ENCODE data around the gene KIAA1614.

The KIAA1614 gene

DNA sequence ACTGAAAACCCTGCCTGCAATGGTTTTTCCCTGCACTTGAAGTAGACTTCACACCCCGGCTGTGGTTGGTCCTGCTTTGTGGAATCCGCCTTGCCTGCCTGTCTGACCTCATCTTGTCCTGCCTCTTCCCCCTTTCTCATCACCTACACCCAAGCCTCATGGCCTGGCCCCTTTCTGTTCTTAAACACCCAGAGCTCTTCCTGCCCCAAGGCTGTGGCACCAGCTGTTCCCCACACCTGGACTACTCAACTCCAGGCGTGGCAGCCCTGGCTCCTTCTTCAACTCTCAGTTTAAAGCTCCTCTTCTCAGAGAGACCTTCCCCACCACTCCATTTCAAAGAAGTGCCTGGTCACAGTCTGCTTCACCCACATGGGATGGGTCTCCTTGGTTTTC is 27.0 kb downstream of the KIAA1614 start:
- Histone ChIP-seq H3K27ac (no peak overlapping the region), H3K4me3 (no peak overlapping the region), H3K9me3 (ENCODE audit: low read depth, low read length) (no peaks in the 10 kb centered on the region), H3K9ac (ENCODE audit: insufficient read length) (no peak overlapping the region), H3K36me3 (ENCODE audit: insufficient read depth, low read length) (no peaks in the 10 kb centered on the region)
- DNase-seq (ENCODE audit: low read depth, low spot score), result no peak
- TF ChIP-seq EZH2 (IDR thresholded peaks at IDR 0.05) (no peak), FOXP2 (optimal IDR thresholded peaks at IDR 0.05; ENCODE audit: control extremely low read depth, extremely low read length, insufficient read depth) (no peak), POLR2AphosphoS5 (IDR thresholded peaks at IDR 0.05; ENCODE audit: borderline replicate concordance, low read depth, low read length) (no peak)

DNA sequence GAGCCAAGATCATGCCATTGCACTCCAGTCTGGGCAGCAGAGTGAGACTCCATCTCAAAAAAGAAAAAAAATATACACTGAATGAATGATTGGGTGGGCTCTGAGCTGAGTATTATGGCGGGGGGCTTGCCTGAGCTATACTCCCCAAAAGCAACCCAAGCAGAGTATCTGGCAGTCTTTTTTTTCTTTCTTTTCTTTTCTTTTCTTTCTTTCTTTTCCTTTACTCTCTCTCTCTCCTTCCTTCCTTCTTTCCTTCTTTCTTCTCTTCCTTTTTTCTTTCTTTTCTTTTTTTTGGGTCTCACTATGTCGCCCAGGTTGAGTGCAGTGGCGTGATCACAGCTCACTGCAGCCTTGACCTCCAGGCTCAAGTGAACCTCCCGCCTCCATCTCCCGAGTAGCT is 27.7 kb downstream of the KIAA1614 start:
- no peak for DNase-seq (ENCODE audit: low read depth, low spot score)
- Histone ChIP-seq H3K36me3 (ENCODE audit: insufficient read depth, low read length) (no peaks in the 10 kb centered on the region), H3K9me3 (ENCODE audit: low read depth, low read length) (no peaks in the 10 kb centered on the region), H3K9ac (ENCODE audit: insufficient read length) (no peak overlapping the region), H3K4me3 (no peak overlapping the region), H3K27ac (no peak overlapping the region)
- no peak for TF ChIP-seq POLR2AphosphoS5 (IDR thresholded peaks at IDR 0.05; ENCODE audit: borderline replicate concordance, low read depth, low read length)
- no peak for TF ChIP-seq FOXP2 (optimal IDR thresholded peaks at IDR 0.05; ENCODE audit: control extremely low read depth, extremely low read length, insufficient read depth)
- TF ChIP-seq EZH2 (IDR thresholded peaks at IDR 0.05), result no peak

DNA sequence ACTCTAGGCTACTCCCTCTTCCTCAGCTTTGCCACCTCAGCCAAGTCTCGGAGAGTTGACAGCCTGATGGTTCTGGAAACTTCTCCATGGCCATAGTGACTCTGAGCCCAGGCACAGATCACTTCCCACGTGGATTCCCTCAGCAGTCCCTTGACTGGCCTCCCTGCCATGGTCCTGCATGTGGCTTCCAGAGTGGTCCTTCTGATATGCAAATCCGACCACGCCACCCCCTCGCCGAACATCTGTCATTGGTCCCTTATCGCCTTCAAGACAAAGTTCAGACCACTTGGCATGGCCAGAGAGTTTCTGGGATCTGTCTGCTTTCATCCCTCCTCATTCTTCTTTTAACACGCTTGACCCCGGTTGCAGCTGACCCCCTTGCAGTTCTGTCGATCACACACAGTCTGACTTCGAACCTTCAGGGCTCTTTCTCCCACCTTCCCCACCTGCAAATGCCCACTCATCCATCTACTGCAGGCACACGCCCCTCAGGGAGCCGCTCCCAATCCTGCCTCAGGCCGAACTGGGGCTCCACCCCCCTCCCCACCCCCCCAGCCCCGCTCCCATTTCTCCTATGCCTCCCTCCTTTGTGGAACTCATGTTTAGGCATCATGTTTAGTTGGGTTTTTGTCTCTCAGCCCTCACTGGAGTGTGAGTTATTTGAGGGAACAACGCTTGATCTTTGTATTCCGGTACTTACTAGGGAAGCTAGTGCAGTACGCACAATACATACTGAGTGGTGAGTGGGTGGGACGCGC is 29.0 kb downstream of the KIAA1614 start:
- Histone ChIP-seq H3K27ac (no peak overlapping the region), H3K9ac (ENCODE audit: insufficient read length) (no peak overlapping the region), H3K9me3 (ENCODE audit: low read depth, low read length) (no peaks in the 10 kb centered on the region), H3K4me3 (no peak overlapping the region), H3K36me3 (ENCODE audit: insufficient read depth, low read length) (no peaks in the 10 kb centered on the region)
- no peak for TF ChIP-seq EZH2 (IDR thresholded peaks at IDR 0.05)
- TF ChIP-seq FOXP2 (optimal IDR thresholded peaks at IDR 0.05; ENCODE audit: control extremely low read depth, extremely low read length, insufficient read depth), result no peak
- no peak for TF ChIP-seq POLR2AphosphoS5 (IDR thresholded peaks at IDR 0.05; ENCODE audit: borderline replicate concordance, low read depth, low read length)
- no peak for DNase-seq (ENCODE audit: low read depth, low spot score)

DNA sequence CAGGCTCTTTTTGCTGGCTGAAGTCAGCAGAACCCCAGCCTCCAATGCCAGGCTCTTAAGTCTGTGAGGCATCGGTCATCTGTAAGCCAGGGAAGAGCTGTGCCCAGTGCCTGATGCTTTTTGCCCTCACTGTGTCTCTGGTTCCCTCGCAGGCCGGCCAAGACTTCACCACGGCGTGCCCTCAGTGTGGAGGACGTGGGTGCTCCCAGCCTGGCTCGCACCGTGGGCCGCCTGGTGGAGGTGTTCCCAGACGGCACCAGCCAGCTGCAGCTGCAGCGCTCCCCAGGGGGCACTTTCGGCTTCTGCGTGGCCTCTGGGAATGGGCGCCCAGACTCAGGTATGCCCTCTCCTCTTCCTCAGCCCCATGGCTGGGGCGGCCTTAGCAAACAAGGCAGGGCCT is 32.5 kb downstream of the KIAA1614 start:
- Histone ChIP-seq H3K36me3 (ENCODE audit: insufficient read depth, low read length) (no peaks in the 10 kb centered on the region), H3K9ac (ENCODE audit: insufficient read length) (no peak overlapping the region), H3K9me3 (ENCODE audit: low read depth, low read length) (no peaks in the 10 kb centered on the region), H3K27ac (no peak overlapping the region), H3K4me3 (no peak overlapping the region)
- TF ChIP-seq POLR2AphosphoS5 (IDR thresholded peaks at IDR 0.05; ENCODE audit: borderline replicate concordance, low read depth, low read length) (no peak), FOXP2 (optimal IDR thresholded peaks at IDR 0.05; ENCODE audit: control extremely low read depth, extremely low read length, insufficient read depth) (no peak), EZH2 (IDR thresholded peaks at IDR 0.05) (no peak)
- DNase-seq (ENCODE audit: low read depth, low spot score), result no peak

DNA sequence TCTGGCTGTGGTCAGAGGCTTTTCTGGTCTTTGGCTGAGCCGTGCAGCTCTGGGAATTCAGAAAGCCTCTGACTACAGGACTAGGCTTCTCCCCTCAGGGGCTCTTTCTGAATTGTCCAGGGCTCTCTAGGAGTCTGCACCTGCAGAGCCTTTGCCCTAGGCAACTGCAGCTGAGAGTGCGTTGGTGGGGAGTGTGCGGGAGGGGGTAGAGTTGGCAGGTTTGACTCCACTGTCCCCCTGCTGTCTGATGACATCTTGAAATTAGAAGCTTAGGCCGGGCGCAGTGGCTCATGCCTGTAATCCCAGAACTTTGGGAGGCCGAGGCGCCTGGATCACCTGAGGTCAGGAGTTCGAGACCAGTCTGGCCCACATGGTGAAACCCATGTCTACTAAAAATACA is 32.9 kb downstream of the KIAA1614 start:
- Histone ChIP-seq H3K4me3 (no peak overlapping the region), H3K9ac (ENCODE audit: insufficient read length) (no peak overlapping the region), H3K27ac (no peak overlapping the region), H3K9me3 (ENCODE audit: low read depth, low read length) (no peaks in the 10 kb centered on the region), H3K36me3 (ENCODE audit: insufficient read depth, low read length) (no peaks in the 10 kb centered on the region)
- no peak for DNase-seq (ENCODE audit: low read depth, low spot score)
- TF ChIP-seq EZH2 (IDR thresholded peaks at IDR 0.05) (no peak), FOXP2 (optimal IDR thresholded peaks at IDR 0.05; ENCODE audit: control extremely low read depth, extremely low read length, insufficient read depth) (no peak), POLR2AphosphoS5 (IDR thresholded peaks at IDR 0.05; ENCODE audit: borderline replicate concordance, low read depth, low read length) (no peak)

DNA sequence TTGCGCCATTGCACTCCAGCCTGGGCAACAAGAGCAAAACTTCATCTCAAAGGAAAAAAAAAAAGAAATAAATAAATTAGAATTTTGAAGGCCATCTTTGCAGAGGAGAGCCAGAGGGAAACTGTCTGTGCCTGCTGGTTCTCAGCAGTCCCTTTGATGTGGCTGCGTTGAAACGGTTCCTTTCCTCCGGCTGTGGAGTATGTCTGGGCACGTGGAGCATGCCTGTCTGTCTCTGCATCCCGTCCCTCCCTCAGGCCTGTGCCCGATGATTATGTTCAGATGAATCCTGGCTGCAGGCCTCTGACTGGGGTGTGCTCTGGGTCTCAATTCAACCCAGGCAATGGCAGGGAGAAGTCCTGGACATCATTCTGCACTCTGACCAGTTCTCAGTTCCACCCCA is 33.4 kb downstream of the KIAA1614 start:
- H3K27ac ChIP-seq, result no peak overlapping the region
- TF ChIP-seq POLR2AphosphoS5 (IDR thresholded peaks at IDR 0.05; ENCODE audit: borderline replicate concordance, low read depth, low read length) (no peak), FOXP2 (optimal IDR thresholded peaks at IDR 0.05; ENCODE audit: control extremely low read depth, extremely low read length, insufficient read depth) (no peak), EZH2 (IDR thresholded peaks at IDR 0.05) (no peak)

DNA sequence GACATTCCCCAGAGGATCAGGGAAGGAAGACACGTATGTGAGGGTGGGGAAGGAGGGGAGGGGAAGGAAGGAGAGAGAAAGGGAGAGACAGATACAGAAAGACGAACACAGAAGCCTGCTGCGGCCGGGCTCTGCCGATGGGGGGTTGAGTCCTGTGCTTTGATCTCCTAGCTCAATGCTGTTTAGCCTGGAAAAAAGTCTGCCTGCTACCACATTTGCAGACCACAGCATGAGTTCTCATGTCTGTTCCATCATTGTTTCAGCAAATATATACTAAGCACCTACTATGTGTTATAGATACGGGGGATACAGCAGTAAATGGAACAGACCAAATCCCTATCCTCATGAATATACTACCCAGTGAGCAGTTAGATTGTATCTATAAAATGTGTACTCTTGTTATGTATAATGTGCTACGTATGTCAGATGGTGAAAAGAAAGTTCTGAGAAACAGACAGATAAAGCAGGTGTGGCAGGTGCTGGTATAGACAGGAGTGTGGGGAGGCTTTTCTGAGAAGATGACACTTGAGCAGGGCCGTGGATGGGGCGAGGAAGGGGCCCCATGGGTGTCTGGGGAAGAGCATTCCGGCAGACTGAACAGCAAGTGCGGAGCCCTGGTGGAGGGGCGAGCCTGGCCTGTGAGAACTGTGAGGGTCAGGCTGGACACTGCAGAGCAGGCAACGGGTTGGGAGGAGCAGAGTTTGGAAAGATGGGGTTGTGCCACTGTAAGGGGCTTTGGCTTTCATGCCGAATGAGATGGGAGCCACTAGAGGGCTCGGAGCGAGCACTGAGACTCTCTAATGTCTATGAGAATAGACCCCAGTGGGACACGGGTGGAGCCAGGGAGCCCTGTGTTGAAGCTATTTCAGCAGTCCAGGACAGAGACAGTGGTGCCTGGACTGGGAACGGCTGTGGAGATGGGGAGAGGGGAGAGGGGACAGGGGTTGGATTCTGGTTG is 34.1 kb downstream of the KIAA1614 start:
- Histone ChIP-seq H3K27ac (no peak overlapping the region), H3K4me3 (no peak overlapping the region), H3K36me3 (ENCODE audit: insufficient read depth, low read length) (no peaks in the 10 kb centered on the region), H3K9ac (ENCODE audit: insufficient read length) (no peak overlapping the region), H3K9me3 (ENCODE audit: low read depth, low read length) (no peaks in the 10 kb centered on the region)
- TF ChIP-seq EZH2 (IDR thresholded peaks at IDR 0.05) (no peak), POLR2AphosphoS5 (IDR thresholded peaks at IDR 0.05; ENCODE audit: borderline replicate concordance, low read depth, low read length) (no peak), FOXP2 (optimal IDR thresholded peaks at IDR 0.05; ENCODE audit: control extremely low read depth, extremely low read length, insufficient read depth) (no peak)
- DNase-seq (ENCODE audit: low read depth, low spot score), result no peak

More for the DNA sequence above, 33.4 kb downstream of the KIAA1614 start:
- no peak for DNase-seq (ENCODE audit: low read depth, low spot score)
- H3K9ac ChIP-seq (ENCODE audit: insufficient read length), result no peak overlapping the region
- no peak overlapping the region for H3K4me3 ChIP-seq
- no peaks in the 10 kb centered on the region for H3K9me3 ChIP-seq (ENCODE audit: low read depth, low read length)
- H3K36me3 ChIP-seq (ENCODE audit: insufficient read depth, low read length), result no peaks in the 10 kb centered on the region

DNA sequence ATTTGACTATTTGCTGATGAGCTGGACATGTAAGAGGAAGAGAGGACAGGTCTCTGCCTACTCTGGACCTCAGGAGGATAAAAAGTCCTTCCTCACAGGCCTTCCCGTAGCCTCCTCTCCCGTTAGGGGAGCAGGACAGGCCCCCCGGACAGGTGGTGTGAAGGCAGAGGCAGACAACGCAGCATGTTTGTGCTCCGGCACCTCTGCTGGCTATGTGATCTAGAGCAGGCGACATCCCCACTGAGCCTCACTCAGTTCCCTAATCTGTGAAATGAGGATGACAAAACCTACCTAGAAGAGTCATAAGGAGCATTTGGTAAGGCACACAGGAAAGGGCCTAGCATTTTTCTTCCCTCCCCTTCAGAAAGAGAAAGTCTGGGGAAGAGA is 34.8 kb downstream of the KIAA1614 start:
- DNase-seq (ENCODE audit: low read depth, low spot score), result no peak
- TF ChIP-seq EZH2 (IDR thresholded peaks at IDR 0.05) (no peak), FOXP2 (optimal IDR thresholded peaks at IDR 0.05; ENCODE audit: control extremely low read depth, extremely low read length, insufficient read depth) (no peak), POLR2AphosphoS5 (IDR thresholded peaks at IDR 0.05; ENCODE audit: borderline replicate concordance, low read depth, low read length) (no peak)
- H3K9ac ChIP-seq (ENCODE audit: insufficient read length), result no peak overlapping the region
- no peaks in the 10 kb centered on the region for H3K36me3 ChIP-seq (ENCODE audit: insufficient read depth, low read length)
- no peaks in the 10 kb centered on the region for H3K9me3 ChIP-seq (ENCODE audit: low read depth, low read length)
- H3K27ac ChIP-seq, result no peak overlapping the region
- H3K4me3 ChIP-seq, result no peak overlapping the region
